OCI-LY7 (cell line): ENCODE measurements around the gene TM6SF1. TPM values are rescaled to one million over a fixed set of nuclear protein-coding genes. Genes with fewer than 3 reads are reported as not detected.
"Not testable (repeated sequence)": the region's sequence is repeated elsewhere in the genome, so short reads cannot be mapped to it uniquely, and the experiment has no call there.

Experiments
- BruUV-seq: library from RNA; stranded (reverse); fragments of 400-500 nt; replicated peaks from 2 replicates; lab custom pipeline; 2021; lab: Mats Ljungman, UMichigan
- CTCF ChIA-PET: fragments of 300-600 bp; sonication (Branson Sonifier 250); formaldehyde crosslinking; loops from one replicate; lab custom pipeline; 2022; ENCODE audit warnings: antibody characterized with exemption; ENCODE audit not compliant: unreplicated experiment; lab: Charles Lee
- POLR2A ChIA-PET: fragments of 300-600 bp; sonication (Branson Sonifier 250); formaldehyde crosslinking; loops from one replicate; lab custom pipeline; 2022; ENCODE audit warnings: antibody characterized with exemption; lab: Charles Lee
- DNase-seq: peaks from one replicate; pipeline ENCODE4 v3.0.0-alpha.2; 2015; ENCODE audit warnings: low spot score
- H2AFZ ChIP-seq: fragments of 200-600 bp; sonication (generic), shearing (Covaris generic); 2 replicates; pipeline ENCODE4 v1.6.1; 2014; ENCODE audit warnings: mild to moderate bottlenecking, antibody characterized with exemption, low read length, moderate library complexity
- H3K27ac ChIP-seq: fragments of 200-600 bp; sonication (generic); 2 replicates; pipeline ENCODE4 v1.5.1; 2014; ENCODE audit warnings: mixed run types, low read depth, mild to moderate bottlenecking, moderate library complexity, low read length, inconsistent platforms; ENCODE audit not compliant: poor library complexity, severe bottlenecking
- H3K36me3 ChIP-seq: fragments of 200-600 bp; sonication (generic); 2 replicates; pipeline ENCODE4 v1.6.1; 2014; ENCODE audit warnings: mild to moderate bottlenecking, antibody characterized with exemption, low read length, moderate library complexity, mixed read lengths; ENCODE audit not compliant: insufficient read depth
- H3K4me1 ChIP-seq: fragments of 200-600 bp; sonication (generic); 2 replicates; pipeline ENCODE4 v1.5.1; 2014; ENCODE audit warnings: mild to moderate bottlenecking, low read length; ENCODE audit not compliant: insufficient read depth, poor library complexity, severe bottlenecking
- H3K4me2 ChIP-seq: fragments of 200-600 bp; sonication (generic); 2 replicates; pipeline ENCODE4 v1.6.1; 2014; ENCODE audit warnings: mild to moderate bottlenecking, low read length
- H3K4me3 ChIP-seq: fragments of 200-600 bp; sonication (generic); 2 replicates; pipeline ENCODE4 v1.5.1; 2014; ENCODE audit warnings: mild to moderate bottlenecking, low read depth, low read length; ENCODE audit not compliant: poor library complexity, severe bottlenecking
- H3K79me2 ChIP-seq: fragments of 200-600 bp; sonication (generic); 2 replicates; pipeline ENCODE4 v1.6.1; 2016; ENCODE audit warnings: low read depth, mild to moderate bottlenecking, low read length, moderate library complexity, mixed read lengths; ENCODE audit not compliant: insufficient read depth
- H3K9me2 ChIP-seq: fragments of 200-600 bp; sonication (generic); 2 replicates; pipeline ENCODE4 v1.6.1; 2016; ENCODE audit warnings: mild to moderate bottlenecking, low read length, mixed read lengths; ENCODE audit not compliant: insufficient read depth
- H3K9me3 ChIP-seq: fragments of 200-600 bp; sonication (generic); 2 replicates; pipeline ENCODE4 v1.6.1; 2014; ENCODE audit warnings: mild to moderate bottlenecking, mixed run types, low read length, mixed read lengths
- H4K20me1 ChIP-seq: fragments of 200-600 bp; sonication (generic); 2 replicates; pipeline ENCODE4 v1.6.1; 2014; ENCODE audit warnings: mild to moderate bottlenecking, antibody characterized with exemption, low read length, moderate library complexity, mixed read lengths; ENCODE audit not compliant: insufficient read depth
- CTCF ChIP-seq: fragments of 200-600 bp; sonication (generic); conservative IDR thresholded peaks from 2 replicates; pipeline ENCODE4 v1.5.1; 2014; ENCODE audit warnings: mild to moderate bottlenecking, antibody characterized with exemption, low read length, moderate library complexity, mixed read lengths
- EZH2phosphoT487 ChIP-seq: fragments of 200-600 bp; sonication (generic); IDR thresholded peaks from 2 replicates; pipeline ENCODE4 v1.6.1; 2018; ENCODE audit warnings: low read depth, borderline replicate concordance, mild to moderate bottlenecking, mixed run types, antibody characterized with exemption, low read length, moderate library complexity, mixed read lengths
- intact Hi-C: fragments of 100-400 bp; cut with micrococcal nuclease; formaldehyde crosslinking; loops from one replicate; pipeline ENCODE4 v1.10.0; 2022; ENCODE audit not compliant: unreplicated experiment
- total RNA-seq, 2 experiments: library from RNA; depleted of rRNA in 1 of 2; stranded (reverse); fragments of >200 nt in 1 of 2; shearing (Covaris generic) in 1 of 2; gene quantifications; 2 replicates each; pipeline ENCODE4 v1.2.3, GENCODE V29; 2014 to 2022

Gene TM6SF1
- total RNA-seq, 2 experiments from 2014 or later, result 27.2 to 28.7 TPM

GRCh38 chr15:83088876-83089275 lies 18.6 kb upstream of the TM6SF1 start:
- Histone ChIP-seq H3K79me2 (no peaks in the 10 kb centered on the region), H3K27ac (no peak overlapping the region), H3K4me3 (no peak overlapping the region), H4K20me1 (no peaks in the 10 kb centered on the region), H3K9me3 (no peaks in the 10 kb centered on the region), H2AFZ (no peak overlapping the region), H3K4me2 (no peak overlapping the region), H3K4me1 (peaks cover 8% of the 10 kb centered on the region), H3K36me3 (no peaks in the 10 kb centered on the region), H3K9me2 (no peaks in the 10 kb centered on the region)
- intact Hi-C loops, result no loop called here
- DNase-seq, result no peak
- TF ChIP-seq EZH2phosphoT487, result no peak
- no peak for TF ChIP-seq CTCF
- BruUV-seq, result no TSS peak
- ChIA-PET CTCF (no interaction called here), POLR2A (no interaction called here)

GRCh38 chr15:83090465-83090864 lies 17.0 kb upstream of the TM6SF1 start:
- BruUV-seq, result no TSS peak
- CTCF ChIA-PET, result no interaction called here

GRCh38 chr15:83091965-83092308 lies 15.5 kb upstream of the TM6SF1 start:
- H3K4me1 ChIP-seq, intact Hi-C loops, H3K79me2 ChIP-seq, H3K36me3 ChIP-seq, H4K20me1 ChIP-seq, DNase-seq, CTCF ChIA-PET, H3K4me3 ChIP-seq, H3K27ac ChIP-seq, BruUV-seq, H3K9me3 ChIP-seq, H3K9me2 ChIP-seq: not testable (repeated sequence)
- peak overlapping the region; percentile 75; the same call in 1 of the 2 replicates for H2AFZ ChIP-seq
- H3K4me2 ChIP-seq, result peak overlapping the region; percentile 43
- POLR2A ChIA-PET, result interaction anchor here (0.7 to 1.0 kb wide), 2 partner anchors 20 to 58 kb away, joined by 3 to 7 read pairs; no protein-coding TSS in a partner anchor

More at GRCh38 chr15:83090465-83090864, 17.0 kb upstream of the TM6SF1 start:
- POLR2A ChIA-PET, result interaction anchor here (1.0 kb wide), 1 partner anchor 10 kb away, joined by 3 read pairs; no protein-coding TSS in a partner anchor
- Histone ChIP-seq H3K4me3 (no peak overlapping the region), H2AFZ (no peak overlapping the region), H4K20me1 (no peaks in the 10 kb centered on the region), H3K4me1 (peaks cover 8% of the 10 kb centered on the region), H3K9me3 (no peaks in the 10 kb centered on the region), H3K79me2 (no peaks in the 10 kb centered on the region), H3K4me2 (no peak overlapping the region), H3K9me2 (no peaks in the 10 kb centered on the region), H3K36me3 (no peaks in the 10 kb centered on the region), H3K27ac (no peak overlapping the region)
- intact Hi-C loops, result no loop called here
- TF ChIP-seq EZH2phosphoT487 (no peak), CTCF (no peak)
- DNase-seq, result no peak
